ENCODE data around the gene MAP2K5.

DNA sequence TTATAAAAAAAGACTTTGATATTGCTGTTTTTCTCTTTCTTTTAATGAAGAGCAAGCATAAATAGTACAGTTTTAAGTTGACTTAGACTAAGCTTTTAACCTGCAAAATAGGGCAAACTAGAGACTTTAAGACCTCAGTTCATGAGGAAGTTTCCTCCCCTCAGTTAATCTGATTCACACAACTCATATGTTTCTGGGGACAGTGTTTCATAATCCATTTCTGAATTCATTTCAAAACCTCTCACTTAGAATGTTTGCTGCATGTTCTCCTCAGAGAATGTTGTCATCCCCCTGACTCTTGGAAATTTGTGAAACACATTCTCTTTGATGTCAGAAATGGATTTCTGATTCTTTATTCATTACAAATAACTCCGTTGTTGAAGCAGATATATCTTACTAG lies 203.5 kb downstream of the MAP2K5 start:
- TF ChIP-seq CTCF (IDR thresholded peaks at IDR 0.05; ENCODE audit: low read depth, low read length): no peak
- TF ChIP-seq EZH2phosphoT487 (IDR thresholded peaks at IDR 0.05; ENCODE audit: low read depth): no peak

All from OCI-LY3 (cell line).